ENCODE measurements around the gene GGT6. TPM values are rescaled to one million over a fixed set of nuclear protein-coding genes. Genes with fewer than 3 reads are reported as not detected.

Gene GGT6
- total RNA-seq: not detected
- long read RNA-seq: 0 reads

- Histone ChIP-seq H3K27ac (replicated peaks) (no peak within 1 kb of the TSS), H3K36me3 (no peaks in the 10 kb centered on the region), H3K4me1 (peaks cover 32% of the 10 kb centered on the region), H3K4me3 (no peak within 1 kb of the TSS), H3K27me3 (ENCODE audit: low read depth) (no peaks in the 10 kb centered on the region), H3K9me3 (replicated peaks) (no peaks in the 10 kb centered on the region)
- no peak for DNase-seq
- intact Hi-C loops (cut with micrococcal nuclease): no loop called here
- no peak for TF ChIP-seq CTCF (IDR thresholded peaks at IDR 0.05; ENCODE audit: borderline replicate concordance)
Observed at GRCh38 chr17:4560421-4560820, at the start of gene GGT6. Gene GGT6 (minus strand): TSS chr17:4560577. CDS start chr17:4560521, 56 bp downstream.

- no peaks in the 10 kb centered on the region for H3K9me3 ChIP-seq (replicated peaks)
- TF ChIP-seq CTCF (IDR thresholded peaks at IDR 0.05; ENCODE audit: borderline replicate concordance): no peak
- peaks cover 36% of the 10 kb centered on the region for H3K4me1 ChIP-seq
- no peak for DNase-seq
- peaks cover 13% of the 10 kb centered on the region for H3K36me3 ChIP-seq
- H3K27me3 ChIP-seq (ENCODE audit: low read depth): no peaks in the 10 kb centered on the region
- intact Hi-C loops (cut with micrococcal nuclease): no loop called here
- no peak overlapping the region for H3K4me3 ChIP-seq
- no peak overlapping the region for H3K27ac ChIP-seq (replicated peaks)
Observed at GRCh38 chr17:4610162-4610561, 49.8 kb upstream of the GGT6 start.

GRCh38 chr17:4609761-4610160 is 49.4 kb upstream of the GGT6 start:
- no peaks in the 10 kb centered on the region for H3K9me3 ChIP-seq (replicated peaks)
- intact Hi-C loops (cut with micrococcal nuclease): no loop called here
- H3K27me3 ChIP-seq (ENCODE audit: low read depth): no peaks in the 10 kb centered on the region
- H3K36me3 ChIP-seq: peaks cover 13% of the 10 kb centered on the region
- H3K4me1 ChIP-seq: peaks cover 40% of the 10 kb centered on the region
- no peak overlapping the region for H3K4me3 ChIP-seq
- H3K27ac ChIP-seq (replicated peaks): no peak overlapping the region
- TF ChIP-seq CTCF (IDR thresholded peaks at IDR 0.05; ENCODE audit: borderline replicate concordance): no peak
- DNase-seq: no peak

GRCh38 chr17:4607773-4608187 is 47.4 kb upstream of the GGT6 start:
- H3K27ac ChIP-seq (replicated peaks): peak overlapping the region; percentile 95
- H3K9me3 ChIP-seq (replicated peaks): no peaks in the 10 kb centered on the region
- peak overlapping the region; percentile 25 for H3K4me3 ChIP-seq
- DNase-seq: peak; percentile 83
- peaks cover 60% of the 10 kb centered on the region for H3K4me1 ChIP-seq
- intact Hi-C loops (cut with micrococcal nuclease): no loop called here
- TF ChIP-seq CTCF (IDR thresholded peaks at IDR 0.05; ENCODE audit: borderline replicate concordance): no peak
- peaks cover 13% of the 10 kb centered on the region for H3K36me3 ChIP-seq
- no peaks in the 10 kb centered on the region for H3K27me3 ChIP-seq (ENCODE audit: low read depth)

- H3K27ac ChIP-seq (replicated peaks): peak overlapping the region; percentile 95
- no peak for TF ChIP-seq CTCF (IDR thresholded peaks at IDR 0.05; ENCODE audit: borderline replicate concordance)
- H3K36me3 ChIP-seq: peaks cover 13% of the 10 kb centered on the region
- H3K9me3 ChIP-seq (replicated peaks): no peaks in the 10 kb centered on the region
- peak overlapping the region; percentile 25 for H3K4me3 ChIP-seq
- peaks cover 61% of the 10 kb centered on the region for H3K4me1 ChIP-seq
- H3K27me3 ChIP-seq (ENCODE audit: low read depth): no peaks in the 10 kb centered on the region
- no peak for DNase-seq
- intact Hi-C loops (cut with micrococcal nuclease): no loop called here
Observed at GRCh38 chr17:4607261-4607741, 46.9 kb upstream of the GGT6 start.

Data from left ventricle myocardium inferior (tissue), 1 donor.